SJSA1 (cell line): ENCODE results near the gene MYCBP. TPM values are rescaled to one million over a fixed set of nuclear protein-coding genes. Genes with fewer than 3 reads are reported as not detected.
"Not testable (repeated sequence)": the region's sequence is repeated elsewhere in the genome, so short reads cannot be mapped to it uniquely, and the experiment has no call there.

Experiments
- DNase-seq, 2 experiments: peaks; one replicate each; pipeline ENCODE4 v3.0.0-alpha.2; 2015 to 2020; ENCODE audit warnings: low spot score in 2 of 2, low read depth in 1 of 2
- H3K27ac ChIP-seq: fragments of 250-450 bp; sonication (Bioruptor Pico); 2 replicates; pipeline ENCODE4 v1.5.1; 2020; ENCODE audit warnings: mild to moderate bottlenecking, moderate library complexity
- H3K27me3 ChIP-seq: fragments of 250-450 bp; sonication (Bioruptor Pico); replicated peaks from 2 replicates; pipeline ENCODE4 v1.5.1; 2020; ENCODE audit warnings: mild to moderate bottlenecking, moderate library complexity
- H3K36me3 ChIP-seq: fragments of 250-450 bp; sonication (Bioruptor Pico); 2 replicates; pipeline ENCODE4 v1.5.1; 2020; ENCODE audit warnings: mild to moderate bottlenecking
- H3K4me1 ChIP-seq: fragments of 250-450 bp; sonication (Bioruptor Pico); replicated peaks from 2 replicates; pipeline ENCODE4 v1.6.1; 2021; ENCODE audit warnings: mild to moderate bottlenecking
- H3K4me3 ChIP-seq: fragments of 250-450 bp; sonication (Bioruptor Pico); 2 replicates; pipeline ENCODE4 v1.5.1; 2020; ENCODE audit warnings: mild to moderate bottlenecking
- H3K9me3 ChIP-seq: fragments of 250-450 bp; sonication (Bioruptor Pico); replicated peaks from 2 replicates; pipeline ENCODE4 v1.5.1; 2020; ENCODE audit warnings: mild to moderate bottlenecking
- total RNA-seq: library from RNA; depleted of rRNA; stranded (reverse); fragments of >200 nt; shearing (Covaris generic); gene quantifications from 2 replicates; pipeline ENCODE4 v1.2.3, GENCODE V29; 2014; rRNA removed

The MYCBP gene
- 28.9 and 29.8 TPM in 2 replicates for total RNA-seq

- peak within 1 kb of the TSS; percentile 70 for H3K4me3 ChIP-seq
- peaks cover 3% of the 10 kb centered on the region for H3K36me3 ChIP-seq
- no peaks in the 10 kb centered on the region for H3K27me3 ChIP-seq
- H3K27ac ChIP-seq, result 0 out of 2 replicates have a peak within 1 kb of the TSS, but pooled peaks have one; percentile 10
- peaks cover 12% of the 10 kb centered on the region for H3K4me1 ChIP-seq
- no peaks in the 10 kb centered on the region for H3K9me3 ChIP-seq
- DNase-seq, result peak; percentile 91 to 96
Measured at GRCh38 chr1:38873027-38873969, at the start of gene MYCBP. Gene MYCBP, minus strand, starts transcription at chr1:38873348. Its CDS starts 43 bp downstream, at chr1:38873305.

DNA sequence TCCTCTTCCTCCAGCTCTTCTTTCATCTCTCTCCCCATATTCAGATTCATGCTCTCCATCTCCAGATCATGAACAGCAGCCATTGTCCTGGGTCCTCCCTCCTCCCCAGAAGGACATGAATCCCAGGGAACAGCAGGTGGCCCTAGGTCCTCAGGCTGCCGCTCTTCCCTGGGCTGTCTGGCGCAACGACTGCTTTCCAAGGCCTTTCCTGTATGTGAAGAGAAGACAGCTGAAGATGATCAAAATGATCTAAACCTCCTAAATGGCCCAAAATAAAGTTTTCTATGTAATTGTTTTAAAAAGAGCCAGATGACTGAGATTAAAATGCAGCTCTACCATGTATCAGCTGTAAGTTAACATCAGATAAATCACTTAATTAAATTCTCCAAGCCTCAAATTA lies 46.0 kb upstream of the MYCBP start:
- DNase-seq, result no peak
- no peaks in the 10 kb centered on the region for H3K27me3 ChIP-seq
- H3K4me3 ChIP-seq, result no peak overlapping the region
- no peak overlapping the region for H3K27ac ChIP-seq
- no peaks in the 10 kb centered on the region for H3K9me3 ChIP-seq
- H3K36me3 ChIP-seq, result no peaks in the 10 kb centered on the region
- H3K4me1 ChIP-seq, result no peaks in the 10 kb centered on the region

DNA sequence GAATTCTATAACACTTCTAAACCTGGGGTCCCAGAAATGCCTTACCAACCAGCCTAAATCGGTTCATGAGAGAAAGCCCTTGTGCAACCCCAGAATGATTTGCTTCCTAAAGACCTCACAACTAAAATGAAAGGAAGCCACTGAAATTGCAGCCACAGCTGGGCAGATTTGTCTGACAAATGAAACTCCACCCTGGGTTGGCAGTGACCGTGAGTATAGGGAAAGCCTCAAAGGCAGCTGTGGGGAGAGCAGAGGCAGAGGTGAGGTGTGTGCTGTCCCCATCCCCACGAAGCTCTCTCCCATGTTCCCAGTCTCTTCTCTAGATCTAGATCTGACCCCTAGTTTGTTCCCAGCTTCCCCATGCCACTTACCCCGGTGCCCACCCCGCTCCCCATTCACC lies 45.4 kb upstream of the MYCBP start:
- H3K27ac ChIP-seq, result no peak overlapping the region
- no peak for DNase-seq
- no peak overlapping the region for H3K4me3 ChIP-seq
- no peaks in the 10 kb centered on the region for H3K9me3 ChIP-seq
- H3K27me3 ChIP-seq, result no peaks in the 10 kb centered on the region
- H3K4me1 ChIP-seq, result no peaks in the 10 kb centered on the region
- no peaks in the 10 kb centered on the region for H3K36me3 ChIP-seq

- Histone ChIP-seq H3K4me3 (no peak overlapping the region), H3K9me3 (no peaks in the 10 kb centered on the region), H3K36me3 (no peaks in the 10 kb centered on the region), H3K27me3 (no peaks in the 10 kb centered on the region), H3K27ac (no peak overlapping the region), H3K4me1 (no peaks in the 10 kb centered on the region)
- no peak for DNase-seq
Measured at GRCh38 chr1:38917772-38918171, 44.6 kb upstream of the MYCBP start.

GRCh38 chr1:38917337-38917736 lies 44.2 kb upstream of the MYCBP start:
- H3K36me3 ChIP-seq, result no peaks in the 10 kb centered on the region

GRCh38 chr1:38915352-38915948 lies 42.3 kb upstream of the MYCBP start:
- no peaks in the 10 kb centered on the region for H3K27me3 ChIP-seq
- H3K9me3 ChIP-seq, result no peaks in the 10 kb centered on the region
- H3K27ac ChIP-seq, result no peak overlapping the region
- no peaks in the 10 kb centered on the region for H3K4me1 ChIP-seq
- DNase-seq, result no peak
- no peaks in the 10 kb centered on the region for H3K36me3 ChIP-seq
- H3K4me3 ChIP-seq, result no peak overlapping the region

More at GRCh38 chr1:38917337-38917736, 44.2 kb upstream of the MYCBP start:
- Histone ChIP-seq H3K4me3 (no peak overlapping the region), H3K27ac (no peak overlapping the region), H3K9me3 (no peaks in the 10 kb centered on the region), H3K27me3 (no peaks in the 10 kb centered on the region), H3K4me1 (no peaks in the 10 kb centered on the region)
- DNase-seq, result no peak

DNA sequence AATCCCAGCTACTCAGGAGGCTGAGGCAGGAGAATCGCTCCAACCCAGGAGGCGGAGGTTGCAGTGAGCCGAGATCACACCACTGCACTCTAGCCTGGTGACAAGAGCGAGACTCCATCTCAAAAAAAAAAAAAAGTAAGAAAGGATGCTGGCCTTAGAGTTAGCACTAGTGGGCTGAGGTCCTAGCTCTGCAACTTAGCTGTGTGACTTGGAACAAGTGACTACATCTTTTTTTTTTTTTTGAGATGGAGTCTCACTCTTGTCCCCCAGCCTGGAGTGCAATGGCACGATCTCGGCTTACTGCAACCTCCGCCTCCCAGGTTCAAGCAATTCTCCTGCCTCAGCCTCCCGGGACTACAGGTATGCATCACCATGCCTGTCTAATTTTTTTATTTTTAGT lies 41.8 kb upstream of the MYCBP start:
- not testable (repeated sequence) for H3K36me3 ChIP-seq, H3K27ac ChIP-seq, H3K27me3 ChIP-seq, DNase-seq, H3K9me3 ChIP-seq, H3K4me3 ChIP-seq, H3K4me1 ChIP-seq

DNA sequence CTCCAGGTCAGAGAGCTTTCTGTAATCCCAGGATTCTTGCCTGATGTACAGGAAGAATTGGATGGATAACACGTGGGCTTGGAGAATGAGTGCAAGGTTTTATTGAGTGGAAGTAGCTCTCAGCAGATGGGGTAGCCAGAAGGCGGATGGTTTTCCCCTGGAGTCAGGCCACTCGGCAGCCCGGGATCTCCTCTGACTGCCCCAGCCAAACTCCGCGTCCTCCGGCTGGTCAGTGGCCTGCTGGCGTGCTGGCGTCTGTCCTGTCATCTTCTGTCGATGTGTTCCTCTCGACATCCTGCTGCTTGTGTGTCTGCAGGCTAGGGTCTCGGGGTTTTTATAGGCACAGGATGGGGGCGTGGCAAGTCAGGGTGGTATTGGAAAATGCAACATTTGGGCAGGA lies 35.7 kb upstream of the MYCBP start:
- no peaks in the 10 kb centered on the region for H3K9me3 ChIP-seq
- H3K27ac ChIP-seq, result no peak overlapping the region
- no peak for DNase-seq
- H3K4me1 ChIP-seq, result no peaks in the 10 kb centered on the region
- H3K36me3 ChIP-seq, result no peaks in the 10 kb centered on the region
- no peak overlapping the region for H3K4me3 ChIP-seq
- H3K27me3 ChIP-seq, result no peaks in the 10 kb centered on the region

DNA sequence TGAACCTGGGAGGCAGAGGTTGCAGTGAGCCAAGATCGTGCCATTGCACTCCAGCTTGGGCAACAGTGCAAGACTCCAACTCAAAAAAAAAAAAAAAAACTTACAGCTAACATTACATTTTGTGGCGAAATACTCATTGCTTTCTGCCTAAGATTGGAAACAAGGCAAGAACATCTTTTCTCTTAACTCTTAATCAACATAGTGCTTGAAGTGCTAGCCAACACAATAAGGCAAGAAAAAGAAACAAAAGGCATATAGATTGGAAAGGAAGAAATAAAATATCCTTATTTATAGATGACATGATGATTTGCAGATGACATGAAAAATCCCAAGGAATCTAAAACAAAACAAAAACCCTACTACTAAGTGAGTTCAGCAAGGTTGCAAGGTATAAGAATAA lies 32.8 kb upstream of the MYCBP start:
- Histone ChIP-seq H3K36me3 (no peaks in the 10 kb centered on the region), H3K27me3 (no peaks in the 10 kb centered on the region), H3K9me3 (no peaks in the 10 kb centered on the region), H3K27ac (no peak overlapping the region), H3K4me3 (no peak overlapping the region), H3K4me1 (no peaks in the 10 kb centered on the region)
- DNase-seq, result no peak

GRCh38 chr1:38899560-38899959 lies 26.4 kb upstream of the MYCBP start:
- Histone ChIP-seq H3K27ac (no peak overlapping the region), H3K9me3 (no peaks in the 10 kb centered on the region), H3K4me3 (no peak overlapping the region), H3K27me3 (no peaks in the 10 kb centered on the region), H3K36me3 (no peaks in the 10 kb centered on the region), H3K4me1 (no peaks in the 10 kb centered on the region)
- no peak for DNase-seq

- H3K9me3 ChIP-seq, result no peaks in the 10 kb centered on the region
- no peaks in the 10 kb centered on the region for H3K27me3 ChIP-seq
- DNase-seq, result no peak
- H3K36me3 ChIP-seq, result no peaks in the 10 kb centered on the region
- no peak overlapping the region for H3K4me3 ChIP-seq
- no peaks in the 10 kb centered on the region for H3K4me1 ChIP-seq
- no peak overlapping the region for H3K27ac ChIP-seq
Measured at GRCh38 chr1:38898653-38899230, 25.6 kb upstream of the MYCBP start.

DNA sequence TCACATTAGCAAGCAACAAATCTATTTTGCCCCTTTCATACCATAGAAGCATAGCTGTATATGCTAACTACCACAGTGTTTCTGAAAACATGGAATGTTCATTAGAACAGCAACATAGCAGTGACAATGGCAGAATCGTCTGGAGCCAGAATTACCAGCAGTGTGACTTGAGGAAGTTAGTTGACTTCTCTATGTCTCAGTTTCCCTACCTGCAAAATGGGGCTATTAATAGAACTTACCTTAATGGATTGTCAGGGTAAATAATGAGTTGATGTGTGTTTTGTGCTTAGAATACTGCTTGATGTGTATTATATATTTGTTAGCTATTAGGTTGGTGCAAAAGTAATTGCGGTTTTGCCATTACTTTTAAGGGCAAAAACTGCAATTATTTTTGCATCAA lies 23.0 kb upstream of the MYCBP start:
- Histone ChIP-seq H3K27me3 (no peaks in the 10 kb centered on the region), H3K9me3 (no peaks in the 10 kb centered on the region), H3K36me3 (no peaks in the 10 kb centered on the region), H3K27ac (no peak overlapping the region), H3K4me3 (no peak overlapping the region), H3K4me1 (no peaks in the 10 kb centered on the region)
- DNase-seq, result no peak

DNA sequence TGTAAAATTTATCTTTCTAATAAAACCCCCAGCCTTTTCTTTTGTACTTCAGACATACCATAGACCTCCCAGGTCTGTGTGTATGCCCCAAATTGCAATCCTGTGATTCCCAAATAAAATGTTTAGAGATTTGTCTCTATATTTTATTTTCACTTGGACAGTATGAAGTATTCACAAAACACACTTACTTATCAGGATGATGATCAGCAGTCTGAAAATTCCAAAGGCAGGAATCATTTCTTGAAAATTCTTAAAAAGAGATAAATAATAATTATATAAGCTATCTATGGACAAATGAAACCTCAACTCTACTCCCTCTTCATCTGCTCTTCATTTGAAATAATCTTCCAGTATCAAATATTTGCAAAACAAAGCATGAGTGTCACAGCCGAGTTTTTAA lies 19.8 kb upstream of the MYCBP start:
- Histone ChIP-seq H3K4me1 (no peaks in the 10 kb centered on the region), H3K4me3 (no peak overlapping the region), H3K27ac (no peak overlapping the region), H3K9me3 (no peaks in the 10 kb centered on the region), H3K27me3 (no peaks in the 10 kb centered on the region), H3K36me3 (no peaks in the 10 kb centered on the region)
- DNase-seq, result no peak

GRCh38 chr1:38891753-38892152 lies 18.6 kb upstream of the MYCBP start:
- H3K4me1 ChIP-seq, result no peaks in the 10 kb centered on the region
- H3K4me3 ChIP-seq, result no peak overlapping the region
- H3K27ac ChIP-seq, result no peak overlapping the region
- H3K36me3 ChIP-seq, result no peaks in the 10 kb centered on the region
- no peak for DNase-seq
- no peaks in the 10 kb centered on the region for H3K9me3 ChIP-seq
- no peaks in the 10 kb centered on the region for H3K27me3 ChIP-seq
